ENCODE measurements around the gene ITFG2.

Gene ITFG2

DNA sequence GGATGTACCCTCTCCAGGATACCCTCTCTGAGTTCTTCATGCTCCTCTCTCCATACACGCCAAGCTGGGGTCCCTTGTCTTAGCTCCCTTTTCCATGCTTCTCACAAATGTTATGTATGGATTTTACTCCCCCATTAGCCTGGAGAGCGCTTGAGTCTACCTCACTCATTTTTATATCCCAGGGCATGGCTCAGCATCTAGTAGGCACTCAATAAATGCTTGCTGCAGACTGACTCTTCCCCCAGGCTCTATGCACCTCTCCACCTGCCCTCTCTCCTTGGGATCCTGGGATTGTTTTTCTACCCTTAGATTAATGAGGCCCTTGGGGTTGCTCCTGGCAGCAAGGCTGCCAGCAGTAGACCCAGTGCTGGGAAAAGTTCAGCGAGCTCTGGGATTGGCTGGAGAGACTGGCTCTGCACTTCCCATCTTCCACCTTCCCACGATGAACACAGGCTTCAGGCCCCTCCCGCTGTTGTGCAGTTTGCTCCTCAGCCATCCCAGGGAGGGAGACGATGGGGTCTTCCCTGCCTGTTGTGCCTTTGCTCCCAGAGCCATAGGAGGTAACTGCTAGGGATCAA lies 20.2 kb downstream of the ITFG2 start:
- no peak for DNase-seq (ENCODE audit: low read depth in 2 of 2)

DNA sequence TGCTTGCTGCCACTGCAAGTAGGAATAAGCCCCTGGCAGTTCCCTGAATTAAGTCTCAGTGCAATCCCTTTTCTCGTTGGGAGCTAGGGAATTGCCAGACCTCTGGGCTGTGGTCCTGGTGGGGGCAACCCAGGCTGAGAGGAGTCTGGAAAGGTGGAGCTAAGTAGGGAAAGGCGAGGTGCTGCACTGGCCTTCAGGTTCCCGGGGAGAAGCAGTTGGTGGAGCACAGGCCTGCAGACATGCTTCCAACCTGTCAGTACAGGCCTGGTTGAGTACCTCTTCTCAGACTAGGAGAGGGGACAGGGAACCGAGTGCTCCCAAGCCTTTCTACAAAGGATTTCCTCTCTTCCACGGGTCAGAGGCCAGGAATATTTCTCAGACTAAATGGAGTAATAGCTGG lies 20.9 kb downstream of the ITFG2 start:
- no peak for DNase-seq (ENCODE audit: low read depth in 2 of 2)

DNA sequence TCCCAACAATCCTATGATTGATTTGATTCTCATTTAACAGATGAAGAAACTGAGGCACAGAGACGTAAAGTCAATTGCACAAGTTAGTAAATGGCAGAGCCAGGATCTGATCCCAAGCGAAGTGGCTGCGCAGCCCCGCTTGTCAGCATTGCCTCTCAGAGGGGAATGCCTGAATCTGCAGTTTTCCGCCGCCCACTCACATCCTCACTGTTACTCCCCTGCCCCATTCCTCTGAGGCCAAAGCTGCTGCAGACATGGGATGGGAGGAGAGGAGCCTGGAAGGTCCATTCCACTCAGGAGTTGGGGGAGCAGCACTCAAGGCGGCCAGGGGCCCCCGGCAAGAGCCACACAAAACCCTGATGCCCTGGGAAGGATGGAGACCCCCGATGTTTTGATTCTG lies 21.3 kb downstream of the ITFG2 start:
- DNase-seq (ENCODE audit: low read depth in 2 of 2): no peak

DNA sequence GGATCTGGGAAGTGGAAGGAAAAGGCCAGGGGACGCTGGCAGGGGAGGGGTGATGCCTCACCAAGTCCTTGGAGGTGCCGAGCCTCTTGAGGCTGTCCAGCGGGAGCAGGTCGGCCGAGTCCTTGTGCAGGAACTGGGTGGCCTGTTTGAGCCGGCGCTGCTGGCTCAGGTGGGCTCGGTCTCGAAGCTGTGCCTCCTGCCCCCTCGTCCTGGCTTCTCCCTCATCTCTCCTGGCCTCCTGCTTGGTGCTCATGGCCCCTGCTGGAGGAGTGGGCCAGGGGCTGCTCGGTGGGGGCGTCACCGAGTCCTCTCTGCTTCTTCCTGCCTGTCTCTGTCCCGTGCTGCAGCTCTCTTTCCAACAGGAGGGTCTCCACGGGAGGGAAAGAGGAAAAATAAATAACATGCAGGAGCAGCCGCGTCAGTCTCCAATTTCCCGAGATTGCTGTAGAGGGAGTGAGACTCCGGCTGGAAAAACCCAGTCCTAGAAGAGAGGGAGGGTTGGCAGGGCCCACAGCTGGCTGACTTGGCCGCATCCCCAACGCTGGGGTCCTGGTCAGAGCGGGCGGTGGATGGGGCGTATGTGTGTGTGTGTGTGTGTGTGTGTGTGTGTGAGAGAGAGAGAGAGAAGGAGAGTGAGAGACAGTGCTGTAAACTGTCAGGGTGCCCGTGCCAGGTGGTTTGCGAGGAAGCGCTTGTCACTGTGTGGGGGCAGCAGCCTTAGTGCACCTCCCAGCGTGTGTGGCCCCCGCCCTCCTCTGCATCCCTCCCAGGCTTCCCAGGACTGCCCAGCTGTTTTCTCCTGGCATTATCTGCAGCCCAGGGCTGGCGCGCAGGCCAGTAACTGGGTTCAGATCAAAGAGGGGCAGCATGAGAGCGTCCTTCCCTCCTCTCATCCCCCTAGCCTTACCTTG lies 22.4 kb downstream of the ITFG2 start, which contains the start of gene NRIP2:
NRIP2 (minus strand) TSS at position 455 of the 911 bp plus-strand sequence; CDS start at position 403, 52 bp downstream.
- DNase-seq (ENCODE audit: low read depth in 2 of 2): peak in 1 of 2 experiments; percentile 12

DNA sequence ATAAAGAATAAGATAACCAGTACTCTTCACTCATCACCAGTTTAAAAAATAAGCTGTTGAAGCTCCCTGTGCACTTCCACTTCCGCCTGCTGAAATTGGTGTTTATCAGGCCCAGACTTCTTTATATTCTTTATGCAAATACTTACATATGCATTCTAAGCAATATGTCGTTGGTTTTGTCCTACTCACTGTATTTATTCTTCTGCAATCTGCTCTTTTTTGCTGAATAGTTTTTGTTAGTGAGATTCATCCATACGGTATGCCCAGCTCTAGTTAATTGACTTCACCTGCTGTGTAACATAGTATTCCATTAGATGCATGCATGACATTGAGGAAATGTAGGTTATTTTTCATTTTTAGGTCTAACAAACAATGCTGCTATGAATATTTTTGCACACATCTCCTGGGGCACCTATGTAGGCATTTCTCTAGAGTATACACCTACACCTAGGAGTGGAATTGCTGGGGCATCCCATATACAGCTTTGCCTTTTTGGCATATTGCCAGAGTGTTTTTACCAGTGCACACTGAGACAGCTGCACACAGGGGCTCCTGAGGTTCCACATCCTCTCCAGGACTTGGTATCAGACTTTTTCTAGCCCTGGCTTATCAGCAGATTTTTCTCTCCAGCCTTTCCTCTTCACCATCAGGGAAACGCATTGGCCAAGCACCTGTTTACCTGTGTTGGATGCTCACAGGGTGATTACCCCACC lies 23.4 kb downstream of the ITFG2 start:
- DNase-seq (ENCODE audit: low read depth in 2 of 2): no peak

DNA sequence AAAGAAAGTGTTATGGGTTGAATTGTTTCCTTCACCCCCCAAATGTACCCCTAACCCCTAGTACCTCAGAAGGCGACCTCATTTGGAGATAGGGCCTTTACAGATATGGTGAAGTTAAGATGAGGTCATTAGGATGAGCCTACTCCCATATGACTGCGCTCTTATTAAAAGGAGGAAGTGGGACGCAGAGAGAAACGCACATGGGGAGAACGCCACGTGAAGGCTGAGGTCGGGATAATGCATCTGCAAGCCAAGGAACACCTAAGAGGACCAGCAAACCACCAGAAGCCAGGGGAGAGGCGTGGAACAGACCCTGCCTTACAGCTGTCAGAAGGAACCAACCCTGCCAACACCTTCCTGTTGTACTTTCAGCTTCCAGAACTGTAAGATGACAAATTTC lies 24.1 kb downstream of the ITFG2 start:
- DNase-seq (ENCODE audit: low read depth in 2 of 2): no peak

DNA sequence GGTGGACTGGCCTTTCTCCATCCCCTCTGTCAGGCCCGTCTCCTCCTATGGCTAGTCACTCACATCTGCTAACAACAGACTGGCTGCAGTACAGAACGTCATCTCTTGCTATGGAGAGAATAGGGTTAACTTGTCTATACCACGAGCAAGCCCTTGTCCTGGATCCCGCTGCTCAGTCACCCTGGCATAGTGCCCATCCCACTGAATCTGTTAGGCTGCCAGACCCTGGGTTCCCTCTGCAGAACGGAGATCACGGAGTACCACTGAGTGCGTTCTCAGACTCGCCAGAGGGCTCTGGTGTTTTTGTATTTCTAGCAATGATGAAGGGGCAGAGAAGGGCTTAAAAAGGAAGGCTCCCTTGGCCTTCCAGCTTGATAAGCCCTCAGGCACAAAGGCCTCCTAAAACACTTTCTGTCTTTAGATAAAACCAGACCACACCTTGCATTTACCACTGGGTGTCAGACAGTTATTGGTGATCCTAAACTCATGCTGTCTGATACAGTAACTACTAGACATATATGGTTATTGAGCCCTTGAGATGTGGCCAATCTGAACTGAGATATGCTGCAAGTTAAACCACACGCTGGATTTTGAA lies 28.7 kb downstream of the ITFG2 start:
- DNase-seq (ENCODE audit: low read depth in 2 of 2): no peak

DNA sequence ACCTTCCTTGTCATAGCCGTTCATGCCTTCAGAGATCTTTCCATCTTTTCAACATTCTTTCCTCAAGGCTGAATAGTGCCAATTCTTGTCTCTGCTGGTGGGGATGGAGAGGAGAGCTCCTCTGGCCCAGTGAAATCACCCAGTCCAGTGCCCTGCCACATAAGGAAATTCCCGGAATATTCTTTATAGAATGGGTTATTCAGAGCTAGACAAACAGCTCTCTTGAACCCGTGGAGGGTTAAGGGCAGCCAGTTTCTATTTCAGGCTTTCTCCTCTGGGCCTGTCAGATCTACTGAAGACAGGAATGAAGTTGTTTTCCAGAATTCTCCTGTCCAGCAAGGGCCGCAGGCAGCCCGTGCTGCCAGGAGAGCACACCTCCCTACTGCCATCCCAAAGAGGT lies 30.5 kb downstream of the ITFG2 start:
- no peak for DNase-seq (ENCODE audit: low read depth in 2 of 2)

DNA sequence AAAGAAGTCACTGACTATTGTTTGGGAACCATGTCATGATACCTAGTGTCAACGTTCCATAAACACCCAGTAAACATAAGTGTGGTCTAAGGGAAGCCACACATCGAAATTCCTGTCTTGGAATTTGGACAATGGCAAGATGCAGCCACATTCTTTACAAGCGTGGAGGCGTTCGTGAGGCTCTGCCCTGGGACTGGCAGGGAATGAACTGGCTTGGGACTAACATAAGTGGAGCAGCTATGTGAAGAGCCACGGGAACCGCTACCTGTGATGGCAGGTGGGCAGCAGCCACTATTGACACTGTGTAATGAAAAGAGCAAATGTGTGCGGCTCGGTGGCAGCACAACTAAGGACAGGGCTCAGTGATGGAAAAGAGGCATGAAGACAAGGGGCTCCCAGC lies 32.3 kb downstream of the ITFG2 start:
- DNase-seq (ENCODE audit: low read depth in 2 of 2): peak in 1 of 2 experiments; percentile 3

DNA sequence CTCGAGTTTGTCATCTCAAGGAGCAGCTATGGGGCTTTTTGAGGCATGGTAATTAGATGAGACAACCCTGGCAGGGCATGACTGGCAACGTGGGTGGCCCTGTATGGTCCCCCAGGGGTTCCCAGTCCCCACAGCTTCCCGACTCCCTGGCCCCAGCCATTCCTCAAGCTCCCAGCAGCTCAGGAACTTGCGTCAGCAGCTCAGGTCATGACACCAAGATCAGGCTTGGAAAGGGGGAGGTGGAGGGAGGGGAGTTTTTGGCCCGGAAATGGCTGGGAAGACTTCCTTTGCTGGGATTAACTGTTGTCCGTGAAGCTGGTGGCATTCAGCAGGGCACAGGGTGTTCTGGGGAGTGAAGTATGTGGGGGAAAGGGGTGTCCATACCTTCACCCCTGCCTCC lies 32.8 kb downstream of the ITFG2 start:
- DNase-seq (ENCODE audit: low read depth in 2 of 2): peak; percentile 19 to 34

DNA sequence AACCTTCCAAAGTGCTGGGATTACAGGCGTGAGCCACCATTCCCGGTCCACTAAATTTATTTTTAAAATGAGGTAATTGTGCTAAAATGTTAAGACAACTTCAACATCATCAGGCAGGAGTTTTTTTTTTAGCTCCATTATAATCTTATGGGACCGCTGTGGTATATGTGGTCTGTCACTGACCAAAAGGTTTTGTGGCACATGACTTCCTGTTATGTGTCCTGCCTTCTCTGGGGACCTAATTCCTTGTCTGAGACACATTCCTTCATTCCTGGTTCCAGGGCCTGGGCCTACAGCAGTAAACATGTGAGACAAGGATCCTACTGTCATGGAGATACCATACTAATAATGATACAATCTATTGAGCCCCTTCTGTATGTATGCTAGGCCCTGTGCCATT lies 39.5 kb downstream of the ITFG2 start:
- DNase-seq (ENCODE audit: low read depth in 2 of 2): no peak

DNA sequence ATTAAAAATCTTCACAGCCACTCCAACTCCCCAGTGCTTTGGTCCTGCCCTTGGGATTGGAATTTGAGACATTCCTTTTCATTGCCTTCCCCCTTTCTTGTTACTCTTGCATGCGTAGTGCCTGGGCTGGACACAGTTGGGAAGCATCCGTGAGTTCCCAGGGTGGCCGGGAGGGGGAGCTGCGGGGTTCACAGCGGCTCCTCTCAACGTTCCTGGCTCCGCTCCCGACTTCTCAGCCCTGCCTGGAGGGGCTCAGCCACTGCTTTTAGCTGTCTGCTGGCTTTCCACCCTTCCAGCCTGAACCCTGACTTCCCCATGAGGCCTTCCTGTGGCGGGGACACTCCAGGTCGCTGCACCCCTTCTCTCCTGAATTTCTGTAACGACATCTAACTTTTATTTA lies 41.2 kb downstream of the ITFG2 start:
- DNase-seq (ENCODE audit: low read depth in 2 of 2): peak; percentile 49 to 54

DNA sequence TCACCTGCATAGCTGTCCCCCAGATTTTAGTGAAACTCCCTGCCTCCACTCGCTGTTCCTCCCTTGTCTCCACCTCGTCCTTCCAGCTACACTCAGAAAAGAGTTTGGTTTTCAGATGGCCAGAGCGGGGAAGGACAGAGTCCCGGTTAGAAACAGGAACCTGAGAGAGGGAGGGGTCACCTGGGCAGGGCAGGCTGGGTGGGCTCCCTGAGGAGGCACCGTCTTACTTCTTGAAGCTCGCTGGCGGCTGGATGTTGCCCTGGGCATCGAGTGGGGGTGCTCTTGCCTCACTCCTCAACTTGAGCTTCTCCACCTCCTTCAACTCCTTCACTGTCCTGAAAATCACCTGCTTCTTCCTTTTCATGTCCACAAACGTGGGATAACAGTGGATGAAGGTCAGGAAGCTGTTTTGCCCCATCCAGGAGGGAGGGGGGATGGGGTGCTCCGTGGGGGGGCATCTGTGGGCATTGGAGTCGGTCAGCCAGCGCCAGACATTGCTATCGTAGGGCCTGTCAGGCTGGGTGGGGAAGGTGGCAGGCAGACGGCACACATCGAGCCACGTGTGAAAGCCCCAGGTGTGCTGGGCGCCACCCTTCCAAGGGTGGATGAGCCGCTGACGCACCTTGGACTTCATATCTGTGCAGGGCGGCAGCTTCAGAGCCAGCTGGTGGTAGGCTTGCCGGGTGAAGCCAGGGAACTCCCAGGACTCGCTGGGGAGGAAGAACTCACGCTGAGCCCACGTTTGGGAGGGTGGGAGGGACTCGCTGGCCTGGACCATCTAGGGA lies 42.4 kb downstream of the ITFG2 start:
- DNase-seq (ENCODE audit: low read depth in 2 of 2): no peak

DNA sequence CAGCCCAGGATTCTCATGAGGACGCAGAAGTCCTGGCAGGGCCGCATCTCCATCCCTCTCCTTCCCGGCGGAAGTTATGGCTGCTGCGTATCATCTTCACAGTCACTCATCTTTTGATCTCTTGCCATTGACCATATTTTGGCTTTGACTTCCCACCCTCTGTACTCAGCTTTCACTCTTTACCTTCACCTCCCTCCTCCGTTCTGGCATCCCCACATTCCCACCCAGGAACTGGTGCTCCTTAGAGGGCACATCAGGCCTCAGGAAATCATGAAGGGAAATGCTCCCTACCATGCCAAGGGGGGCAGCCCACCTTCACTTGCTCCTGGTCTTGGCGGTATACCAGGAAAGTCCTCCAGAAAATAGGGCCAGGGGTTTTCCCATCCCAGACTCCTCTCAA lies 43.1 kb downstream of the ITFG2 start:
- no peak for DNase-seq (ENCODE audit: low read depth in 2 of 2)

DNA sequence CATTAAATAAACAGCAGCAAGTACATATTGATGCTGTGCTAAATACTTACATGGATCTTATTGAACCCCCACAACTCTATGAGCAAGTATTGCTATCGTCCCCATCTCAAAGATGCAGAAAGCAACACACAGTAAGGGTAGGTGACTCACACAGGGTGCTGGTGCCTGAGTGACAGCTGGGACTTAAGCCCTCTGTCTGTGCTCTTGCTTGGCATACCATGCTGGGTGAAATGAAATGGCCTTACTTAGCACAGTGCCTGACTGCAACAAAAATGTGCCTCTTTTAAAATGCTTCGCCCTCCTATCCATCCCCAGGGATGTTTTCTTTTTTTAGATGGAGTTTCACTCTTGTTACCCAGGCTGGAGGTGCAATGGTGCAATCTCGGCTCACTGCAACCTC lies 43.6 kb downstream of the ITFG2 start:
- no peak for DNase-seq (ENCODE audit: low read depth in 2 of 2)

DNA sequence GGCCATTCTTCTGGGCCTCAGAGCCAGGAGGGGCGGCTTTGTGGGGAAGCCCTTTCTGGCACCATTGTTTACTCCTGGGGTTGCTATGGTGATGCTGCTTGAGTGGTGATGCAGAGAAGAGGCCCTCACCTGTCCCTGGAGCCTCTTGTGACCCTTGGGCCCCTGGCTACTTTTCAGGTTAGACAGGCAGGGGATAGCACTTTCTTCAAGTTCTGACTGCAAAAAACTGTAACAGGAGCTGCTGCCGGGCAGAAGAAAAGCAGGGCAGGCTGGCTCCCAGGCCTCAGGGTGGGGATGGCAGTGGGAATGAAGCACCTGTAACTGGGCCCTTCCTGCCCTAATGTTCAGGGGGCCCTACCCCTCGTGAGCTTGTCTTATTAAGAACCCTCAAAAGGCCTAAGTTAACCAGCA lies 44.6 kb downstream of the ITFG2 start, which contains the start of gene TEX52:
TEX52 (minus strand) TSS at position 19 of the 411 bp plus-strand sequence; CDS start at position 6, 13 bp downstream.
- DNase-seq (ENCODE audit: low read depth in 2 of 2): no peak

DNA sequence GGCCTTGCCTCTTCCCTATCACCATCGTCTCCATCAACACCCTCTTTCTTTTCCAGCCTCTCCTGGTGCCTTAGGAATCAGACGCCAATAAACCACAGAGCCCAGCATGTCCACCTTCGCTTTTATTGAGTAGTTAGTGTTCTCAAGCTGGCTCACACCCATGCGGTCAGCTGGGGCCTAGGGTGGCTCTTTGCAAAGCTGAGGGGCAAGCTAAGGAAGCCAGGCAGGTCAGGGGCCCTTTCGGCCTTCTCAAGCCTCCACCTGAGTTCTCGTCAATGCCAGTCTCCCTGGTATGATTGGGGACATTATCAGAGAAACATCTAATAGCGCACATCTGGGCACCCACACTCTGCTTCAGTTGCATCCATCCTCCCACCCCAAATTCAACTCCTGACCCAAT lies 45.1 kb downstream of the ITFG2 start:
- DNase-seq (ENCODE audit: low read depth in 2 of 2): no peak

DNA sequence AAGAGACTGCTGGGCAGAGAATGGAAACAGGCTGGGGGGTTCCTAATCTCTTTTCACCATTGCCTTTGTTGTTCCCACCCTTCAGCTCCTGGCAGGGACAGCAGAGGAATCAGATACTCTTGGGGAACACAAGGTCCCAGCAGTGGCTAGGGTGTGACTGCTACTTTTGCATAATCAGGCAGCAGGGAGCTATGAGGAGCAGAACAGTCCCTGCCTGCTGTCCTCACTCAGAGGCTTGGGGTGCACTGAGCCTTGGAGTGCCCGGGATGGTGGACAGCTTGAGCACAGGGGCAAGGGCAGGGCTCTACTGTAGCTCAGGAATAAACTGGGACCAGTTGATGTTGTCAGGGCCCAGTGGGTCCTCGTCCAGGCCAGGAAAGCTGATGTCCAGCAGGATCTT lies 45.9 kb downstream of the ITFG2 start:
- no peak for DNase-seq (ENCODE audit: low read depth in 2 of 2)

DNA sequence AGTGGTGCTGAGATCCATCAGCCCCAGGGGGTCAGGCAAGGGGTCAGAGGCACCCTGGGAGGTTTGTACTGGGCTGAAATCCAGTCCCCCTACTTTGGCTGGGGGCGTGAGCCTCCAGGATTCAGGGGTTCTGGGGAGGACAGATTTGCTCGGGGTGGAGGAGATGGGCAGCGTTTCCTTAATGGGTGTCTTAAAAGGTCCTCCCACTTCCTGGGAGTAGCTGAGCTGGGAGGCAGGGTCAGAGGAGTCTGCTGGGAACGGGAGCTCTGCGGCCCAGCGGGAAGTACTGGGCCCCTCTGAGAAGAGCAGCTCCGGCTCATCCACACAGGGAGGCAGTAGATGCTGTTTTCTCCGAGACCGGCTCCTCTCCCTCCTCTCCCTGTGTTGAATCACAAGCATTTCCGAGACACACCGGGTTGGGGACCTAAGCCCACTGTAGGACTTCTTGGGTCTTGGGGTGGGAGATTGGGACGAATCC lies 46.5 kb downstream of the ITFG2 start:
- DNase-seq (ENCODE audit: low read depth in 2 of 2): no peak

DNA sequence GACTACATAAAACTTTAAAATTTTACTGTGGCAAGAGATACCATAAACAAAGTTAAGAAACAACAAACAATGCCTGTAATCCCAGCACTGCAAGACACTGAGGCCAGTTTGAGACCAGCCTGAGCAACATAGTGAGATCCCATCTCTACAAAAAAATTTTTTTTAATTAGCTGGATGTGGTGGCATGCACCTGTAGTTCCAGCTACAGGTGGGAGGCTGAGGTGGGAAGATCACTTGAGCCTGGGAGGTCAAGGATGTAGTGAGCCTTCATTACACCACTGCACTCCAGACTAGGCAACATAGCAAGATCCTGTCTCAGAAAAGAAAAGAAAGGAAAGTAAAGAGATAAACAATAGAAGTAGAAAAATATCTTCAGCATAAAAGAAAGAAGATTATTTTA lies 47.7 kb downstream of the ITFG2 start:
- no peak for DNase-seq (ENCODE audit: low read depth in 2 of 2)

DNA sequence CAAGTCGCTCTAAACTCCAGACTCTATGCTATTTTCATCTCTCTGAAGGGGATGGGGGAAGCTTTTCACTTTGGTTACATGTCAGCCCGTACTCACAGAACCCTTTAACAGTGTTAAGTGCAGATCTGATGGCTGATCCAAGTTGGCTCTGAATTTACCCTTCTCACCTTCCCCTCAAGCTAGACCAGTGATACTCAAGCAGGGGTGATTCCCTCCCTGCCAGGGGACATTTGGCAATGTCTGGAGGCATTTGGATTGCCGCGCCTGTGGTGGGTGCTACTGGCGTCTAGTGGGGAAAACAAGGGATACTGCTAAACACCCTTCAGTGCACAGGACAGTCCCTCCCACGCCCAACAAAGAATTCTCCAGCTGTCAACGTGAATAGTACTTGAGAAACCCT lies 50.4 kb downstream of the ITFG2 start:
- DNase-seq (ENCODE audit: low read depth in 2 of 2): no peak
